ENCODE data around the gene ENC1. TPM values are rescaled to one million over a fixed set of nuclear protein-coding genes. Genes with fewer than 3 reads are reported as not detected.
A peak's percentile ranks its signal among the peaks of the same experiment; 100 is the strongest.

The ENC1 gene
- total RNA-seq, 4 donors from 2014 or later, result 3.8 to 6.4 (median 3.9) TPM

GRCh38 chr5:74627646-74628279 lies 12.8 kb downstream of the ENC1 start:
- no peaks in the 10 kb centered on the region for H3K9me3 ChIP-seq
- intact Hi-C loops (cut with DNase I), result no loop called here
- DNase-seq, result no peak
- H3K4me1 ChIP-seq, result peaks cover 0 to 71% (median 15%) of the 10 kb centered on the region in 3 donors
- peaks cover 0 to 17% (median 0%) of the 10 kb centered on the region in 3 donors for H3K36me3 ChIP-seq
- WGBS, 2 donors, result 67 to 68% methylated on average over 4 of the region's 4 CpGs
- H3K27ac ChIP-seq, result no peak overlapping the region
- no peak overlapping the region for H3K4me3 ChIP-seq
- TF ChIP-seq POLR2A (IDR thresholded peaks at IDR 0.05) (no peak), CTCF (IDR thresholded peaks at IDR 0.05) (no peak)
- H3K27me3 ChIP-seq, result no peaks in the 10 kb centered on the region

GRCh38 chr5:74626386-74627222 lies 13.9 kb downstream of the ENC1 start:
- no peak for DNase-seq
- WGBS, 2 donors, result 76 to 79% methylated on average over 7 of the region's 7 CpGs
- TF ChIP-seq CTCF (IDR thresholded peaks at IDR 0.05) (no peak), POLR2A (IDR thresholded peaks at IDR 0.05) (no peak)
- Histone ChIP-seq H3K27ac (no peak overlapping the region), H3K36me3 (peaks cover 0 to 17% (median 0%) of the 10 kb centered on the region in 3 donors), H3K4me1 (peaks cover 0 to 59% (median 6%) of the 10 kb centered on the region in 3 donors), H3K4me3 (no peak overlapping the region), H3K9me3 (no peaks in the 10 kb centered on the region), H3K27me3 (no peaks in the 10 kb centered on the region)
- intact Hi-C loops (cut with DNase I), result no loop called here

- Histone ChIP-seq H3K9me3 (no peaks in the 10 kb centered on the region), H3K27ac (no peak overlapping the region), H3K4me3 (no peak overlapping the region), H3K36me3 (peaks cover 0 to 17% (median 0%) of the 10 kb centered on the region in 3 donors), H3K4me1 (peaks cover 0 to 51% (median 6%) of the 10 kb centered on the region in 3 donors), H3K27me3 (no peaks in the 10 kb centered on the region)
- WGBS, 2 donors, result 51 to 65% methylated on average over 5 of the region's 5 CpGs
- TF ChIP-seq CTCF (IDR thresholded peaks at IDR 0.05) (no peak), POLR2A (IDR thresholded peaks at IDR 0.05) (no peak)
- intact Hi-C loops (cut with DNase I), result no loop called here
- no peak for DNase-seq
Measured at GRCh38 chr5:74625742-74626241, 14.7 kb downstream of the ENC1 start.

GRCh38 chr5:74624931-74625505 lies 15.5 kb downstream of the ENC1 start:
- WGBS, 2 donors, result 55 to 58% methylated on average over 6 to 8 of the region's 8 CpGs
- intact Hi-C loops (cut with DNase I), result no loop called here

More at GRCh38 chr5:74624931-74625505, 15.5 kb downstream of the ENC1 start:
- Histone ChIP-seq H3K36me3 (peaks cover 0 to 17% (median 0%) of the 10 kb centered on the region in 3 donors), H3K4me1 (peaks cover 0 to 43% (median 2%) of the 10 kb centered on the region in 3 donors), H3K9me3 (no peaks in the 10 kb centered on the region), H3K27me3 (no peaks in the 10 kb centered on the region), H3K27ac (peak overlapping the region in 1 of 4 donors; percentile 44), H3K4me3 (no peak overlapping the region)
- TF ChIP-seq POLR2A (IDR thresholded peaks at IDR 0.05) (no peak), CTCF (IDR thresholded peaks at IDR 0.05) (no peak)
- no peak for DNase-seq

All from esophagus squamous epithelium (tissue), 5 donors.